Kidney tubule cell (primary cell): ENCODE data around the gene RNF103.

ENCODE experiments used
- DNase-seq: peaks from one replicate; pipeline ENCODE4 v3.0.0-alpha.2; 2018; ENCODE audit warnings: low spot score

Gene RNF103

DNA sequence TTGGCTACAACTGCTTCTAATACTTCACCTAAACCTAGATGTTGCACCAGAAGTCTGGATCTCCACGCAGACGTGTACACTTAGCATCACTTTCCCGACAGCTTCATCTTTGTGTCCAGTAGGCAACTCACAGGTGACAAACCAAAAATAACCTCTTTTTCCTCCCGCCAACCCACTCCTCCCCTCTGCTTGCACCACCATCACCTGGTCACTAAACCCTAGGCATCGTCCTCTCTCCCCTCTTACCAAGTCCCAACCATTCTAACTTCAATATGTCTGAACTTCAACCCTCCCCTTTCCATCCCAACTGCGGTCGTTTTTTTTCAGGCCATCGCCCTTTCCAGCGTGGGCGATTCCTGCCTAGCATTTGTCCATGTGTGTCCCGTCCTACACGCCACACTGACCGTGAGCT is 60.0 kb downstream of the RNF103 start:
- DNase-seq, result peak; percentile 15

DNA sequence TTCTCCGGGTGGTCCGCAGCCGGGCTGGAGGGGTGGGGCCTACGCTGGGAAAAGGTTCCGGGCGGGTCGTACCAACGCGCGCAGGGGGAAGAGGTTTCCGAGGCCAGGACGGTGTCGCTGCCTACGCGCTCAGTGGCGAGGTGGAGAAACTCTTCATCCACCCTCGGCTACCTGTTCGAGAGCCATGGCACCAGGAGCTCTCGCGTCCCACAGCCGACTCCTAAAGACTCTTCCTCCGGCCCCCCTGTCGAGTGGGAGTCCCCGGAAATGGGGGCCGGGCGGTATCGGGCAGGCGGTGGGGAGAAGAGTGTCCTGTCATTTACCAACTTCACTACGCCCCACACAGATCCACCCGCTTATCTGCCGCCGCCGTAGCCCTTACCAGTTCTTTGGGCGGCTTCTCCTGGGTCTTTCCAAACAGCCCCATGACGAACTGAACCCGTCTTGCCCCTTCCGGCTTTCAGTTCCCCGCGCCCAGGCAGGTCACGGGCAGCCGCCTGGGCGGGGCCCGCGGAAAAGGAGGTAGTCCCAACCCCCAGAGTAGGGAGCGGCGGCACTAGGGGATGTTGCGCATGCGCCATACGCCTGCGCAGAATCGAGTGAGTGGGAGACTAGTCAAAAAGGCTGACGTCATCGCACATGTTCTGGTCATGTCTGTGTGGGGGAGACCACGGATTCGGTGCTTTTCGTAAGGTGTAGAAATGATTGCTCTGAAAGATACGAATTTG is 60.6 kb downstream of the RNF103 start, which contains the start of gene CHMP3:
Gene CHMP3, minus strand, starts transcription at position 522 of the 728 bp plus-strand sequence. Its CDS starts 95 bp downstream, at position 427.
- peak; percentile 97 for DNase-seq

DNA sequence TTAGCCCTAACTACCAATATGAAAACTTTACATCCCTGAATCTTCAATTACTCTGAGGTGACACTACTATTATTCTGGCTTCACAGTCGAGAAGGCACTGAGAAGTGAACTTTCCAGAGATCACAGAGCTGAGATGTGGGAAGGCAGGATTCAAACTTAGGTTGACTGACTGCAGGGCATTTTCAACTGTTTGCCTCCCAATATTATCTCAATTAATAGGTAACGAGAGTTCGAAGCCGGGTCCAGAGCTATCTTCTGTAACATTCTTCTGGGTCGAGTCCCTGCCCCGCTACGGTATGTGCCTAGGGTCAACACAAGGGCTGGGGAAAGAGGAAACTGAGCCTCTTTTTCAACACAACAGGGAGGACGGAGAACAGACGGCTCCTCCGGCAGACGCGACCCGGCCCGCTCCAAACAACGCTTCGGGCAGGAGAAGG is 61.2 kb downstream of the RNF103 start:
- no peak for DNase-seq

DNA sequence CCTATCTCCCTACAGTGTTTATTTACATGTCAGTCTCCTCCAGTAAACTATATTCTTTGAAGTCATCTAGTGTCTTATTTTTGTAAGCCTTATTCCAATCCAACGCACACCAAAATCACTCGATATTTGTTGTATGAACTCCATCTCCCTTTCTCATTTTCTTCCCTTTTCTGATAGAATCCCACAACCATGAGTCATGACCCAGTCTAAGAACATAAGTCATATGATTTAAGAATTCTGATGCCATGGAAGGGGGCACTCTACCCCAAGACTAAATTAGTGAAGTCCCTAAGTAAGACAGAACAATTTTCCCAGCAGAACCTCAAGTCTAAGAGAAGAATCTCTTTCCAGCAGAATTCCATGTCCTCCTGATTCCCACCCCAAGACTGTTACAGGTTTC is 65.8 kb downstream of the RNF103 start:
- DNase-seq, result no peak

DNA sequence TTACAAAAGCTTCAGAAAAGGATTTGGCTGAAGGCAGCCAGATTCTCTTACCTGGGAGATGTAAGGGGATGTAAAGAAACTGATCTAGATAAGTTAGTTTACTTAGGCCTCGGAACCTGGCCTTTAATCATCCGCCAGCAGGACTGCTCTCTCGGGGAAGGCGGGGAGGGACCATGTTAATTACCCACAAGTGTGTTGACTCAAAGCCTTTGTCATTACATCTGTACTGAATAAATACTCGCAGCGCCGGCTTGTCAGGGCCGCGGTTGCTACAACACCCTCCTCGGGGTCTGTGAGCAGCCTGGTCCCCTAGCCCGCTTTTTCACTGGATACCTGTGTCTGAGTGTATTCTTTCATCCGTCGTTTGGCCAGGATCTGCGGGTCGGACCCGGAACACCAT is 67.2 kb downstream of the RNF103 start:
- no peak for DNase-seq
